H1 (cell line): ENCODE measurements around the gene TRABD2B.

Experiments used
- CBX5 ChIP-seq: fragments of 300-800, 300-1000 bp; sonication (generic); IDR thresholded peaks from 2 replicates; pipeline ENCODE4 v1.7.1; 2016; ENCODE audit warnings: antibody characterized with exemption, low read length, low read depth
- CEBPB ChIP-seq: IDR thresholded peaks from 2 replicates; pipeline ENCODE4 v1.6.1; 2012; ENCODE audit warnings: low read depth, low read length
- CTCF ChIP-seq, 3 experiments: IDR thresholded peaks; 1 replicate in 2 of 3; 2 replicates in 1 of 3; pipeline versions ENCODE4 v1.5.1 to v1.6.1; 2011; ENCODE audit warnings: low read length in 3 of 3, mild to moderate bottlenecking in 3 of 3, inconsistent platforms in 2 of 3, low read depth in 1 of 3, moderate library complexity in 1 of 3; ENCODE audit not compliant: insufficient read depth in 1 of 3; ENCODE audit errors: control extremely low read depth in 1 of 3
- EZH2 ChIP-seq: fragments of 200-600 bp; sonication (generic); IDR thresholded peaks from 2 replicates; pipeline ENCODE4 v1.7.1; 2012; ENCODE audit warnings: low read depth, mild to moderate bottlenecking, moderate library complexity, low read length, inconsistent platforms; ENCODE audit not compliant: severe bottlenecking
- GABPA ChIP-seq: IDR thresholded peaks from 2 replicates; pipeline ENCODE4 v1.6.1; 2011; ENCODE audit warnings: mild to moderate bottlenecking, low read length, moderate library complexity, borderline replicate concordance; ENCODE audit not compliant: insufficient read depth
- JUND ChIP-seq: IDR thresholded peaks from 2 replicates; pipeline ENCODE4 v1.6.1; 2011; ENCODE audit warnings: mild to moderate bottlenecking, improper control_type of control experiment, low read length
- MAFK ChIP-seq: IDR thresholded peaks from 2 replicates; pipeline ENCODE4 v1.6.1; 2012; ENCODE audit warnings: low read depth, mild to moderate bottlenecking, improper control_type of control experiment, low read length
- POU5F1 ChIP-seq: IDR thresholded peaks from 2 replicates; pipeline ENCODE4 v1.6.1; 2011; ENCODE audit warnings: low read depth, mild to moderate bottlenecking, low read length, moderate library complexity
- RXRA ChIP-seq: IDR thresholded peaks from 2 replicates; pipeline ENCODE4 v1.6.1; 2011; ENCODE audit warnings: low read depth, mild to moderate bottlenecking, low read length, moderate library complexity; ENCODE audit not compliant: insufficient read depth
- USF2 ChIP-seq: IDR thresholded peaks from 2 replicates; pipeline ENCODE4 v1.6.1; 2011; ENCODE audit warnings: low read length, improper control_type of control experiment
- ZNF274 ChIP-seq: IDR thresholded peaks from 2 replicates; pipeline ENCODE4 v1.7.0; 2012; ENCODE audit warnings: low read length, borderline replicate concordance; ENCODE audit errors: extremely low read depth

GRCh38 chr1:47997289-47998200, at the start of gene TRABD2B:
- TF ChIP-seq CEBPB (no peak), EZH2 (no peak), CTCF (IDR thresholded peaks at IDR 0.05; ENCODE audit: control extremely low read depth in 1 of 3, insufficient read depth in 1 of 3, low read depth in 1 of 3, low read length in 3 of 3) (peak; percentile 81 to 97 (median 86)), MAFK (no peak), GABPA (no peak), RXRA (no peak), USF2 (no peak), ZNF274 (no peak), CBX5 (no peak), JUND (peak; percentile 33; the same call in 1 of the 2 replicates), POU5F1 (no peak)
